ENCODE measurements around the gene POC1B.

DNA sequence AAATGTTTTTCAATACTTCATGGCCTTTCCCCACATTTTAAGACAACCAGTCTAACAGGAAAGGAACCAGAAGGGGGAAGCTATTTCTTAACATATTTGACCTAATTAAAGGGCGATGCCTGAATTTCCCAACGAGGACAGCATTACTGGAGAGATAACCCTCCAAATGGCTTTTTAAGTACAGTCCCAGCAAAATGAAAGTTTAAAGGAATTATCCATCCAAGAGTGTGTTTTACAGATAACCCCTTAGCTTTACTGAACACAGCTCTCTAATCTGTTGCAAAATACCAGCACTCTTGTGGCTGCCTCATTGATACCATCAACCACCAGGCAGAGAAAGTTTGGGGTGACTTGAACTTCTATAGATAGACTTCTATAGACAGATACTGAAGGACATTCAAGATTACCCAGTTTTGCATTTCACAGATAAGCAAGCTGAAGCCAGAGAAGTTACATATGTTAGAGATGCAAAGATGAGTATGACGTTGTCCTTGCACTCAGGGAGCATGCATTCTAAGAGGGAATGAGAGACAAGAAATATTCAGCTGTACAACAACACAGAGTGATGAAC lies 132.2 kb downstream of the POC1B start:
- no peak for TF ChIP-seq POLR2A (IDR thresholded peaks at IDR 0.05)
- TF ChIP-seq, protein P1, sequence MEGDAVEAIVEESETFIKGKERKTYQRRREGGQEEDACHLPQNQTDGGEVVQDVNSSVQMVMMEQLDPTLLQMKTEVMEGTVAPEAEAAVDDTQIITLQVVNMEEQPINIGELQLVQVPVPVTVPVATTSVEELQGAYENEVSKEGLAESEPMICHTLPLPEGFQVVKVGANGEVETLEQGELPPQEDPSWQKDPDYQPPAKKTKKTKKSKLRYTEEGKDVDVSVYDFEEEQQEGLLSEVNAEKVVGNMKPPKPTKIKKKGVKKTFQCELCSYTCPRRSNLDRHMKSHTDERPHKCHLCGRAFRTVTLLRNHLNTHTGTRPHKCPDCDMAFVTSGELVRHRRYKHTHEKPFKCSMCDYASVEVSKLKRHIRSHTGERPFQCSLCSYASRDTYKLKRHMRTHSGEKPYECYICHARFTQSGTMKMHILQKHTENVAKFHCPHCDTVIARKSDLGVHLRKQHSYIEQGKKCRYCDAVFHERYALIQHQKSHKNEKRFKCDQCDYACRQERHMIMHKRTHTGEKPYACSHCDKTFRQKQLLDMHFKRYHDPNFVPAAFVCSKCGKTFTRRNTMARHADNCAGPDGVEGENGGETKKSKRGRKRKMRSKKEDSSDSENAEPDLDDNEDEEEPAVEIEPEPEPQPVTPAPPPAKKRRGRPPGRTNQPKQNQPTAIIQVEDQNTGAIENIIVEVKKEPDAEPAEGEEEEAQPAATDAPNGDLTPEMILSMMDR (IDR thresholded peaks at IDR 0.05): no peak
